ENCODE measurements around the gene IMPG1.

IMPG1 gene

GRCh38 chr6:75892384-75892783 is 180.1 kb downstream of the IMPG1 start:
- no peak for DNase-seq

GRCh38 chr6:75884822-75885221 is 187.6 kb downstream of the IMPG1 start:
- no peak for DNase-seq

- no peak for DNase-seq
These were observed 189.7 kb downstream of the IMPG1 start for GRCh38 chr6:75882734-75883133.

- DNase-seq = no peak
These were observed 192.2 kb downstream of the IMPG1 start for GRCh38 chr6:75880305-75880704.

- DNase-seq = no peak
These were observed 196.3 kb downstream of the IMPG1 start for GRCh38 chr6:75876152-75876551.

GRCh38 chr6:75874224-75874623 is 198.2 kb downstream of the IMPG1 start:
- no peak for DNase-seq

Measured in T-helper 9 cell (primary cell).